AG10803 (cell line): ENCODE measurements around the gene NEDD9.

ENCODE experiments used
- DNase-seq: peaks from one replicate; pipeline ENCODE4 v3.0.0; 2010; ENCODE audit warnings: low read depth
- H3K4me3 ChIP-seq: 2 replicates; pipeline ENCODE4 v1.5.1; 2011; ENCODE audit warnings: mild to moderate bottlenecking, low read length, control low read depth
- CTCF ChIP-seq: conservative IDR thresholded peaks from 2 replicates; pipeline ENCODE4 v1.5.1; 2011; ENCODE audit warnings: mild to moderate bottlenecking, low read length, control low read depth, inconsistent platforms

The NEDD9 gene

GRCh38 chr6:11140056-11140455 is 92.4 kb downstream of the NEDD9 start:
- no peak overlapping the region for H3K4me3 ChIP-seq
- no peak for DNase-seq
- no peak for TF ChIP-seq CTCF

- H3K4me3 ChIP-seq = no peak overlapping the region
- peak; percentile 20 for DNase-seq
- no peak for TF ChIP-seq CTCF
Measured at GRCh38 chr6:11139051-11139960, 93.2 kb downstream of the NEDD9 start.

- no peak for DNase-seq
- TF ChIP-seq CTCF = no peak
- no peak overlapping the region for H3K4me3 ChIP-seq
Measured at GRCh38 chr6:11136809-11137208, 95.7 kb downstream of the NEDD9 start.
